WTC11 (cell line): Measurements from ENCODE around the gene P2RY11. TPM values are rescaled to one million over a fixed set of nuclear protein-coding genes. Genes with fewer than 3 reads are reported as not detected.
A peak's percentile ranks its signal among the peaks of the same experiment; 100 is the strongest.

ENCODE experiments used
- AR ChIP-seq: fragments of 250-450 bp; sonication (Bioruptor Pico); IDR thresholded peaks from 2 replicates; pipeline ENCODE4 v1.9.0; 2021; ENCODE audit warnings: mild to moderate bottlenecking
- ATF6 ChIP-seq: sonication (generic); formaldehyde crosslinking; IDR thresholded peaks from 2 replicates; pipeline ENCODE4 v1.8.1; 2023; ENCODE audit warnings: mild to moderate bottlenecking, missing genetic modification reagents
- ESRRA ChIP-seq: sonication (generic); formaldehyde crosslinking; IDR thresholded peaks from 2 replicates; pipeline ENCODE4 v1.8.1; 2022; ENCODE audit warnings: mild to moderate bottlenecking, missing genetic modification reagents, borderline replicate concordance
- ETV6 ChIP-seq: sonication (generic); formaldehyde crosslinking; IDR thresholded peaks from 2 replicates; pipeline ENCODE4 v1.8.1; 2022; ENCODE audit warnings: mild to moderate bottlenecking, missing genetic modification reagents
- FOXK1 ChIP-seq: sonication (generic); formaldehyde crosslinking; IDR thresholded peaks from 2 replicates; pipeline ENCODE4 v1.8.0; 2022; ENCODE audit warnings: mild to moderate bottlenecking, moderate library complexity, missing genetic modification reagents
- GRHL2 ChIP-seq: fragments of 250-450 bp; sonication (Bioruptor Pico); IDR thresholded peaks from 2 replicates; pipeline ENCODE4 v1.8.0; 2022; ENCODE audit warnings: mild to moderate bottlenecking, moderate library complexity; ENCODE audit not compliant: insufficient replicate concordance, severe bottlenecking
- HMGXB4 ChIP-seq: sonication (generic); formaldehyde crosslinking; IDR thresholded peaks from 2 replicates; pipeline ENCODE4 v1.8.1; 2023; ENCODE audit warnings: mild to moderate bottlenecking, moderate library complexity, missing genetic modification reagents
- IRF1 ChIP-seq: sonication (generic); formaldehyde crosslinking; IDR thresholded peaks from 2 replicates; pipeline ENCODE4 v1.8.0; 2023; ENCODE audit warnings: missing genetic modification reagents
- NR2C2 ChIP-seq: sonication (generic); formaldehyde crosslinking; IDR thresholded peaks from 2 replicates; pipeline ENCODE4 v1.8.0; 2022; ENCODE audit warnings: mild to moderate bottlenecking, missing genetic modification reagents
- OVOL2 ChIP-seq: fragments of 250-450 bp; sonication (Bioruptor Pico); IDR thresholded peaks from 2 replicates; pipeline ENCODE4 v1.9.0; 2021; ENCODE audit warnings: mild to moderate bottlenecking, borderline replicate concordance
- PRRX2 ChIP-seq: fragments of 250-450 bp; sonication (Bioruptor Pico); IDR thresholded peaks from 2 replicates; pipeline ENCODE4 v1.8.0; 2021; ENCODE audit warnings: mild to moderate bottlenecking
- ZBTB21 ChIP-seq: sonication (generic); formaldehyde crosslinking; IDR thresholded peaks from 2 replicates; pipeline ENCODE4 v1.8.1; 2023; ENCODE audit warnings: mild to moderate bottlenecking, missing genetic modification reagents, borderline replicate concordance
- ZNF219 ChIP-seq: sonication (generic); formaldehyde crosslinking; IDR thresholded peaks from 2 replicates; pipeline ENCODE4 v1.8.0; 2023; ENCODE audit warnings: missing genetic modification reagents, mild to moderate bottlenecking, borderline replicate concordance
- ZNF317 ChIP-seq: sonication (generic); formaldehyde crosslinking; IDR thresholded peaks from 2 replicates; pipeline ENCODE4 v1.8.1; 2023; ENCODE audit warnings: low read depth, mild to moderate bottlenecking, moderate library complexity, missing genetic modification reagents, borderline replicate concordance
- ZNF423 ChIP-seq: fragments of 250-450 bp; sonication (Bioruptor Pico); IDR thresholded peaks from 2 replicates; pipeline ENCODE4 v2.1.2; 2022; ENCODE audit warnings: mild to moderate bottlenecking, moderate library complexity
- total RNA-seq: library from RNA; stranded (reverse); gene quantifications from 3 replicates; pipeline ENCODE4 v1.2.3, GENCODE V29; 2021
- TF ChIP-seq, protein P1 (sequence below): sonication (generic); formaldehyde crosslinking; IDR thresholded peaks from 2 replicates; pipeline ENCODE4 v1.8.1; 2023; ENCODE audit warnings: mild to moderate bottlenecking, missing genetic modification reagents, borderline replicate concordance
- TF ChIP-seq, protein P2 (sequence below): fragments of 250-450 bp; sonication (Bioruptor Pico); IDR thresholded peaks from 2 replicates; pipeline ENCODE4 v1.9.0; 2021; ENCODE audit warnings: mild to moderate bottlenecking
- TF ChIP-seq, protein P3 (sequence below): fragments of 250-450 bp; sonication (Bioruptor Pico); IDR thresholded peaks from 2 replicates; pipeline ENCODE4 v2.1.2; 2022; ENCODE audit warnings: mild to moderate bottlenecking, moderate library complexity
- TF ChIP-seq, protein P4 (sequence below): fragments of 250-450 bp; sonication (Bioruptor Pico); IDR thresholded peaks from 2 replicates; pipeline ENCODE4 v1.8.0; 2021; ENCODE audit warnings: mild to moderate bottlenecking
- TF ChIP-seq, protein P5 (sequence below): sonication (generic); formaldehyde crosslinking; IDR thresholded peaks from 2 replicates; pipeline ENCODE4 v1.8.0; 2022; ENCODE audit warnings: missing genetic modification reagents

The P2RY11 gene
- total RNA-seq, 1 experiment from 2014 or later = 21.0 TPM

- TF ChIP-seq AR (CRISPR knock-in tag) (no peak), ESRRA (CRISPR knock-in tag) (no peak), ZNF423 (CRISPR knock-in tag) (peak; percentile 35; the same call in 1 of the 2 replicates), GRHL2 (CRISPR knock-in tag) (no peak), OVOL2 (no peak), ATF6 (CRISPR knock-in tag) (no peak), PRRX2 (no peak), ZNF219 (CRISPR knock-in tag) (no peak), ZNF317 (CRISPR knock-in tag) (no peak), ZBTB21 (CRISPR knock-in tag) (no peak), ETV6 (CRISPR knock-in tag) (0 out of 2 replicates have a peak, but pooled peaks have one; percentile 9), NR2C2 (CRISPR knock-in tag) (peak; percentile 64), IRF1 (CRISPR knock-in tag) (no peak), FOXK1 (CRISPR knock-in tag) (no peak), HMGXB4 (CRISPR knock-in tag) (0 out of 2 replicates have a peak, but pooled peaks have one; percentile 15)
- TF ChIP-seq, protein P1, sequence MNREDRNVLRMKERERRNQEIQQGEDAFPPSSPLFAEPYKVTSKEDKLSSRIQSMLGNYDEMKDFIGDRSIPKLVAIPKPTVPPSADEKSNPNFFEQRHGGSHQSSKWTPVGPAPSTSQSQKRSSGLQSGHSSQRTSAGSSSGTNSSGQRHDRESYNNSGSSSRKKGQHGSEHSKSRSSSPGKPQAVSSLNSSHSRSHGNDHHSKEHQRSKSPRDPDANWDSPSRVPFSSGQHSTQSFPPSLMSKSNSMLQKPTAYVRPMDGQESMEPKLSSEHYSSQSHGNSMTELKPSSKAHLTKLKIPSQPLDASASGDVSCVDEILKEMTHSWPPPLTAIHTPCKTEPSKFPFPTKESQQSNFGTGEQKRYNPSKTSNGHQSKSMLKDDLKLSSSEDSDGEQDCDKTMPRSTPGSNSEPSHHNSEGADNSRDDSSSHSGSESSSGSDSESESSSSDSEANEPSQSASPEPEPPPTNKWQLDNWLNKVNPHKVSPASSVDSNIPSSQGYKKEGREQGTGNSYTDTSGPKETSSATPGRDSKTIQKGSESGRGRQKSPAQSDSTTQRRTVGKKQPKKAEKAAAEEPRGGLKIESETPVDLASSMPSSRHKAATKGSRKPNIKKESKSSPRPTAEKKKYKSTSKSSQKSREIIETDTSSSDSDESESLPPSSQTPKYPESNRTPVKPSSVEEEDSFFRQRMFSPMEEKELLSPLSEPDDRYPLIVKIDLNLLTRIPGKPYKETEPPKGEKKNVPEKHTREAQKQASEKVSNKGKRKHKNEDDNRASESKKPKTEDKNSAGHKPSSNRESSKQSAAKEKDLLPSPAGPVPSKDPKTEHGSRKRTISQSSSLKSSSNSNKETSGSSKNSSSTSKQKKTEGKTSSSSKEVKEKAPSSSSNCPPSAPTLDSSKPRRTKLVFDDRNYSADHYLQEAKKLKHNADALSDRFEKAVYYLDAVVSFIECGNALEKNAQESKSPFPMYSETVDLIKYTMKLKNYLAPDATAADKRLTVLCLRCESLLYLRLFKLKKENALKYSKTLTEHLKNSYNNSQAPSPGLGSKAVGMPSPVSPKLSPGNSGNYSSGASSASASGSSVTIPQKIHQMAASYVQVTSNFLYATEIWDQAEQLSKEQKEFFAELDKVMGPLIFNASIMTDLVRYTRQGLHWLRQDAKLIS (CRISPR knock-in tag) = no peak
- TF ChIP-seq, protein P2, sequence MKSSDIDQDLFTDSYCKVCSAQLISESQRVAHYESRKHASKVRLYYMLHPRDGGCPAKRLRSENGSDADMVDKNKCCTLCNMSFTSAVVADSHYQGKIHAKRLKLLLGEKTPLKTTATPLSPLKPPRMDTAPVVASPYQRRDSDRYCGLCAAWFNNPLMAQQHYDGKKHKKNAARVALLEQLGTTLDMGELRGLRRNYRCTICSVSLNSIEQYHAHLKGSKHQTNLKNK (CRISPR knock-in tag) = no peak
- TF ChIP-seq, protein P3, sequence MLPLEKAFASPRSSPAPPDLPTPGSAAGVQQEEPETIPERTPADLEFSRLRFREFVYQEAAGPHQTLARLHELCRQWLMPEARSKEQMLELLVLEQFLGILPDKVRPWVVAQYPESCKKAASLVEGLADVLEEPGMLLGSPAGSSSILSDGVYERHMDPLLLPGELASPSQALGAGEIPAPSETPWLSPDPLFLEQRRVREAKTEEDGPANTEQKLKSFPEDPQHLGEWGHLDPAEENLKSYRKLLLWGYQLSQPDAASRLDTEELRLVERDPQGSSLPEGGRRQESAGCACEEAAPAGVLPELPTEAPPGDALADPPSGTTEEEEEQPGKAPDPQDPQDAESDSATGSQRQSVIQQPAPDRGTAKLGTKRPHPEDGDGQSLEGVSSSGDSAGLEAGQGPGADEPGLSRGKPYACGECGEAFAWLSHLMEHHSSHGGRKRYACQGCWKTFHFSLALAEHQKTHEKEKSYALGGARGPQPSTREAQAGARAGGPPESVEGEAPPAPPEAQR (CRISPR knock-in tag) = no peak
- TF ChIP-seq, protein P4, sequence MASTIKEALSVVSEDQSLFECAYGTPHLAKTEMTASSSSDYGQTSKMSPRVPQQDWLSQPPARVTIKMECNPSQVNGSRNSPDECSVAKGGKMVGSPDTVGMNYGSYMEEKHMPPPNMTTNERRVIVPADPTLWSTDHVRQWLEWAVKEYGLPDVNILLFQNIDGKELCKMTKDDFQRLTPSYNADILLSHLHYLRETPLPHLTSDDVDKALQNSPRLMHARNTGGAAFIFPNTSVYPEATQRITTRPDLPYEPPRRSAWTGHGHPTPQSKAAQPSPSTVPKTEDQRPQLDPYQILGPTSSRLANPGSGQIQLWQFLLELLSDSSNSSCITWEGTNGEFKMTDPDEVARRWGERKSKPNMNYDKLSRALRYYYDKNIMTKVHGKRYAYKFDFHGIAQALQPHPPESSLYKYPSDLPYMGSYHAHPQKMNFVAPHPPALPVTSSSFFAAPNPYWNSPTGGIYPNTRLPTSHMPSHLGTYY = no peak
- TF ChIP-seq, protein P5, sequence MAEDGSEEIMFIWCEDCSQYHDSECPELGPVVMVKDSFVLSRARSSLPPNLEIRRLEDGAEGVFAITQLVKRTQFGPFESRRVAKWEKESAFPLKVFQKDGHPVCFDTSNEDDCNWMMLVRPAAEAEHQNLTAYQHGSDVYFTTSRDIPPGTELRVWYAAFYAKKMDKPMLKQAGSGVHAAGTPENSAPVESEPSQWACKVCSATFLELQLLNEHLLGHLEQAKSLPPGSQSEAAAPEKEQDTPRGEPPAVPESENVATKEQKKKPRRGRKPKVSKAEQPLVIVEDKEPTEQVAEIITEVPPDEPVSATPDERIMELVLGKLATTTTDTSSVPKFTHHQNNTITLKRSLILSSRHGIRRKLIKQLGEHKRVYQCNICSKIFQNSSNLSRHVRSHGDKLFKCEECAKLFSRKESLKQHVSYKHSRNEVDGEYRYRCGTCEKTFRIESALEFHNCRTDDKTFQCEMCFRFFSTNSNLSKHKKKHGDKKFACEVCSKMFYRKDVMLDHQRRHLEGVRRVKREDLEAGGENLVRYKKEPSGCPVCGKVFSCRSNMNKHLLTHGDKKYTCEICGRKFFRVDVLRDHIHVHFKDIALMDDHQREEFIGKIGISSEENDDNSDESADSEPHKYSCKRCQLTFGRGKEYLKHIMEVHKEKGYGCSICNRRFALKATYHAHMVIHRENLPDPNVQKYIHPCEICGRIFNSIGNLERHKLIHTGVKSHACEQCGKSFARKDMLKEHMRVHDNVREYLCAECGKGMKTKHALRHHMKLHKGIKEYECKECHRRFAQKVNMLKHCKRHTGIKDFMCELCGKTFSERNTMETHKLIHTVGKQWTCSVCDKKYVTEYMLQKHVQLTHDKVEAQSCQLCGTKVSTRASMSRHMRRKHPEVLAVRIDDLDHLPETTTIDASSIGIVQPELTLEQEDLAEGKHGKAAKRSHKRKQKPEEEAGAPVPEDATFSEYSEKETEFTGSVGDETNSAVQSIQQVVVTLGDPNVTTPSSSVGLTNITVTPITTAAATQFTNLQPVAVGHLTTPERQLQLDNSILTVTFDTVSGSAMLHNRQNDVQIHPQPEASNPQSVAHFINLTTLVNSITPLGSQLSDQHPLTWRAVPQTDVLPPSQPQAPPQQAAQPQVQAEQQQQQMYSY = no peak
Measured at GRCh38 chr19:10086591-10087192, 24.8 kb upstream of the P2RY11 start (continued).
